ENCODE results near the gene STXBP1. TPM values are rescaled to one million over a fixed set of nuclear protein-coding genes. Genes with fewer than 3 reads are reported as not detected.

The STXBP1 gene
- total RNA-seq, 2 donors from 2014 or later: 32.2 to 47.6 TPM

DNA sequence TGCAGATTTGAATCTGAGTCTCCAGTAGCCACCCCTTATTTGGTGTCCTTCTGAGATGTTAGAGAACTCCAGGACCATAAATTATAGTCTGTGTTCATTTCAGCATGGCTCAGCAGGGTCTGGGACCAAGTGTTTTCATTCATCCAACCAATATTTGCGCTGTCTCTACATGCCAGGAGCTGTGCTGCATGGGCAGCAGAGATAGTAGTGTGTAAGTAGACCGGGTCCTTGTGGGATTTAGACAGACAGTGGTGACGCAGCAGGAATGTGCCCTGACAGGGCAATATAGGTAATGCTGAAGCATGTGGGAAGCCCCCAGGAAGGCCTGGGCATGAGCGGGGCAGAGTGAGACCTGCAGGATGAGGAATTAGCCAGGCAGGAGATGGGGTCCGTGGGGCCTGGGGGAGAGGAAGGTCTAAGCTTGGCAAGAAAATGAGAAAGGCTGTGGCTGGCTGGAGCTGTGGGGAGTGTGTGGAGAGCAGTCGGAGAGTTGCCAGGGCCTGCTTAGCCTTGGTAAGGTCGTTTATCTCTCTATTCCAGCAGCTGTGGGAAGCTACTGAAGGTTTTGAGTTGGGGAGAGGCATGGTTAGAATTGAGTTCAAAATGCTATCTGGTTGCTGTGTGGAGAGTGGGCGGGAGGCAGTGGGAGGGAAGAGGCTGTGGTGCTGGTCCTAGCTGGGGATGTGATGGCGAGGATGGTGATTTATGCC lies 16.8 kb downstream of the STXBP1 start:
- 40% methylated on average over 9 of the region's 9 CpGs for WGBS
- H3K9me3 ChIP-seq: no peaks in the 10 kb centered on the region
- H3K27ac ChIP-seq: no peak overlapping the region
- H3K36me3 ChIP-seq: no peaks in the 10 kb centered on the region
- H3K4me3 ChIP-seq: no peak overlapping the region
- intact Hi-C loops (cut with DNase I): no loop called here
- no peaks in the 10 kb centered on the region for H3K4me1 ChIP-seq (replicated peaks)
- no peaks in the 10 kb centered on the region for H3K27me3 ChIP-seq (replicated peaks; ENCODE audit: insufficient read depth)
- TF ChIP-seq CTCF (IDR thresholded peaks at IDR 0.05) (no peak), POLR2AphosphoS5 (IDR thresholded peaks at IDR 0.05) (no peak), POLR2A (IDR thresholded peaks at IDR 0.05) (no peak)
- DNase-seq (ENCODE audit: low spot score): no peak

- Histone ChIP-seq H3K27me3 (replicated peaks; ENCODE audit: insufficient read depth) (no peaks in the 10 kb centered on the region), H3K27ac (no peak overlapping the region), H3K4me1 (replicated peaks) (no peaks in the 10 kb centered on the region), H3K36me3 (no peaks in the 10 kb centered on the region), H3K4me3 (no peak overlapping the region), H3K9me3 (no peaks in the 10 kb centered on the region)
- DNase-seq (ENCODE audit: low spot score): no peak
- intact Hi-C loops (cut with DNase I): no loop called here
- TF ChIP-seq CTCF (IDR thresholded peaks at IDR 0.05) (no peak), POLR2A (IDR thresholded peaks at IDR 0.05) (no peak), POLR2AphosphoS5 (IDR thresholded peaks at IDR 0.05) (no peak)
- WGBS: 84% methylated on average over 8 of the region's 8 CpGs
Observed at GRCh38 chr9:127629468-127630081, 17.5 kb downstream of the STXBP1 start.

- Histone ChIP-seq H3K27ac (no peak overlapping the region), H3K27me3 (replicated peaks; ENCODE audit: insufficient read depth) (no peaks in the 10 kb centered on the region), H3K36me3 (no peaks in the 10 kb centered on the region), H3K4me3 (no peak overlapping the region), H3K4me1 (replicated peaks) (no peaks in the 10 kb centered on the region), H3K9me3 (no peaks in the 10 kb centered on the region)
- 72% methylated on average over 13 of the region's 13 CpGs for WGBS
- DNase-seq (ENCODE audit: low spot score): no peak
- no peak for TF ChIP-seq CTCF (IDR thresholded peaks at IDR 0.05)
- TF ChIP-seq POLR2AphosphoS5 (IDR thresholded peaks at IDR 0.05): no peak
- TF ChIP-seq POLR2A (IDR thresholded peaks at IDR 0.05): no peak
- intact Hi-C loops (cut with DNase I): no loop called here
Observed at GRCh38 chr9:127633216-127633862, 21.3 kb downstream of the STXBP1 start.

- WGBS: 56% methylated on average over 7 of the region's 7 CpGs
- no peak overlapping the region for H3K4me3 ChIP-seq
- H3K36me3 ChIP-seq: no peaks in the 10 kb centered on the region
- no peaks in the 10 kb centered on the region for H3K4me1 ChIP-seq (replicated peaks)
- H3K27ac ChIP-seq: no peak overlapping the region
- no peak for DNase-seq (ENCODE audit: low spot score)
- TF ChIP-seq CTCF (IDR thresholded peaks at IDR 0.05): no peak
- peak; percentile 30 for TF ChIP-seq POLR2AphosphoS5 (IDR thresholded peaks at IDR 0.05)
- intact Hi-C loops (cut with DNase I): no loop called here
- H3K27me3 ChIP-seq (replicated peaks; ENCODE audit: insufficient read depth): no peaks in the 10 kb centered on the region
- H3K9me3 ChIP-seq: no peaks in the 10 kb centered on the region
Observed at GRCh38 chr9:127634021-127634420, 21.9 kb downstream of the STXBP1 start.
